ES-I3 (cell line): Measurements from ENCODE around the gene KRTAP10-10.

Experiments used
- H3K36me3 ChIP-seq: 2 replicates; pipeline ENCODE4 v1.6.1; 2013; ENCODE audit warnings: mild to moderate bottlenecking, low read length, control low read depth, moderate library complexity; ENCODE audit not compliant: insufficient read depth
- H3K4me1 ChIP-seq: 2 replicates; pipeline ENCODE4 v1.6.1; 2013; ENCODE audit warnings: mild to moderate bottlenecking, control low read depth, low read length; ENCODE audit not compliant: insufficient read depth
- H3K9ac ChIP-seq: 2 replicates; pipeline ENCODE4 v1.6.1; 2013; ENCODE audit warnings: low read depth, mild to moderate bottlenecking, low read length, moderate library complexity
- H3K9me3 ChIP-seq: 2 replicates; pipeline ENCODE4 v1.6.1; 2013; ENCODE audit warnings: mild to moderate bottlenecking, low read length, moderate library complexity; ENCODE audit not compliant: control insufficient read depth, insufficient read depth

Gene KRTAP10-10

GRCh38 chr21:44612669-44613229 lies 24.4 kb upstream of the KRTAP10-10 start:
- peaks cover 5% of the 10 kb centered on the region; the same call in 1 of the 2 replicates for H3K9me3 ChIP-seq
- H3K36me3 ChIP-seq, result no peaks in the 10 kb centered on the region
- H3K4me1 ChIP-seq, result no peaks in the 10 kb centered on the region
- H3K9ac ChIP-seq, result no peak overlapping the region

GRCh38 chr21:44613386-44614155 lies 23.6 kb upstream of the KRTAP10-10 start:
- no peak overlapping the region for H3K9ac ChIP-seq
- H3K9me3 ChIP-seq, result peaks cover 5% of the 10 kb centered on the region; the same call in 1 of the 2 replicates
- no peaks in the 10 kb centered on the region for H3K4me1 ChIP-seq
- H3K36me3 ChIP-seq, result no peaks in the 10 kb centered on the region

- H3K4me1 ChIP-seq, result no peaks in the 10 kb centered on the region
- no peak overlapping the region for H3K9ac ChIP-seq
- peaks cover 4% of the 10 kb centered on the region; the same call in 1 of the 2 replicates for H3K9me3 ChIP-seq
- no peaks in the 10 kb centered on the region for H3K36me3 ChIP-seq
Observed at GRCh38 chr21:44614161-44614631, 23.0 kb upstream of the KRTAP10-10 start.

- Histone ChIP-seq H3K9me3 (peaks cover 4% of the 10 kb centered on the region), H3K4me1 (no peaks in the 10 kb centered on the region), H3K9ac (no peak overlapping the region), H3K36me3 (no peaks in the 10 kb centered on the region)
Observed at GRCh38 chr21:44614961-44615391, 22.2 kb upstream of the KRTAP10-10 start.

- Histone ChIP-seq H3K4me1 (no peaks in the 10 kb centered on the region), H3K9ac (no peak overlapping the region), H3K9me3 (peaks cover 5% of the 10 kb centered on the region), H3K36me3 (no peaks in the 10 kb centered on the region)
Observed at GRCh38 chr21:44615466-44615865, 21.7 kb upstream of the KRTAP10-10 start.

GRCh38 chr21:44615911-44616590 lies 21.1 kb upstream of the KRTAP10-10 start:
- Histone ChIP-seq H3K36me3 (no peaks in the 10 kb centered on the region), H3K9me3 (peaks cover 5% of the 10 kb centered on the region), H3K4me1 (no peaks in the 10 kb centered on the region), H3K9ac (no peak overlapping the region)

GRCh38 chr21:44616591-44616926 lies 20.6 kb upstream of the KRTAP10-10 start:
- Histone ChIP-seq H3K4me1 (no peaks in the 10 kb centered on the region), H3K9me3 (peaks cover 5% of the 10 kb centered on the region), H3K36me3 (no peaks in the 10 kb centered on the region), H3K9ac (no peak overlapping the region)

GRCh38 chr21:44617071-44617501 lies 20.1 kb upstream of the KRTAP10-10 start:
- Histone ChIP-seq H3K36me3 (no peaks in the 10 kb centered on the region), H3K9ac (no peak overlapping the region), H3K9me3 (peaks cover 7% of the 10 kb centered on the region), H3K4me1 (no peaks in the 10 kb centered on the region)

- peaks cover 11% of the 10 kb centered on the region for H3K9me3 ChIP-seq
- no peaks in the 10 kb centered on the region for H3K36me3 ChIP-seq
- no peaks in the 10 kb centered on the region for H3K4me1 ChIP-seq
Observed at GRCh38 chr21:44618504-44618903, 18.7 kb upstream of the KRTAP10-10 start.

GRCh38 chr21:44618909-44619308 lies 18.2 kb upstream of the KRTAP10-10 start:
- Histone ChIP-seq H3K4me1 (no peaks in the 10 kb centered on the region), H3K36me3 (no peaks in the 10 kb centered on the region), H3K9ac (no peak overlapping the region), H3K9me3 (peaks cover 11% of the 10 kb centered on the region)

More at GRCh38 chr21:44618504-44618903, 18.7 kb upstream of the KRTAP10-10 start:
- H3K9ac ChIP-seq, result no peak overlapping the region

- H3K4me1 ChIP-seq, result no peaks in the 10 kb centered on the region
- H3K9me3 ChIP-seq, result peaks cover 14% of the 10 kb centered on the region
- no peak overlapping the region for H3K9ac ChIP-seq
- H3K36me3 ChIP-seq, result no peaks in the 10 kb centered on the region
Observed at GRCh38 chr21:44619886-44620285, 17.3 kb upstream of the KRTAP10-10 start.

- H3K36me3 ChIP-seq, result no peaks in the 10 kb centered on the region
- no peaks in the 10 kb centered on the region for H3K4me1 ChIP-seq
- H3K9ac ChIP-seq, result no peak overlapping the region
- peaks cover 14% of the 10 kb centered on the region for H3K9me3 ChIP-seq
Observed at GRCh38 chr21:44623575-44623974, 13.6 kb upstream of the KRTAP10-10 start.

- H3K4me1 ChIP-seq, result no peaks in the 10 kb centered on the region
- H3K36me3 ChIP-seq, result no peaks in the 10 kb centered on the region
- H3K9ac ChIP-seq, result no peak overlapping the region
- H3K9me3 ChIP-seq, result peaks cover 9% of the 10 kb centered on the region
Observed at GRCh38 chr21:44625756-44626155, 11.4 kb upstream of the KRTAP10-10 start.

GRCh38 chr21:44626262-44626661 lies 10.9 kb upstream of the KRTAP10-10 start:
- no peaks in the 10 kb centered on the region for H3K4me1 ChIP-seq
- peaks cover 9% of the 10 kb centered on the region for H3K9me3 ChIP-seq
- H3K9ac ChIP-seq, result no peak overlapping the region
- H3K36me3 ChIP-seq, result no peaks in the 10 kb centered on the region
